ENCODE results near the gene ZCCHC24. TPM values are rescaled to one million over a fixed set of nuclear protein-coding genes. Genes with fewer than 3 reads are reported as not detected.

The ZCCHC24 gene
- total and polyA plus RNA-seq, 2 donors (not counting 1 experiment from before 2014, with no cell fraction given), result 33.2 to 44.4 TPM

DNA sequence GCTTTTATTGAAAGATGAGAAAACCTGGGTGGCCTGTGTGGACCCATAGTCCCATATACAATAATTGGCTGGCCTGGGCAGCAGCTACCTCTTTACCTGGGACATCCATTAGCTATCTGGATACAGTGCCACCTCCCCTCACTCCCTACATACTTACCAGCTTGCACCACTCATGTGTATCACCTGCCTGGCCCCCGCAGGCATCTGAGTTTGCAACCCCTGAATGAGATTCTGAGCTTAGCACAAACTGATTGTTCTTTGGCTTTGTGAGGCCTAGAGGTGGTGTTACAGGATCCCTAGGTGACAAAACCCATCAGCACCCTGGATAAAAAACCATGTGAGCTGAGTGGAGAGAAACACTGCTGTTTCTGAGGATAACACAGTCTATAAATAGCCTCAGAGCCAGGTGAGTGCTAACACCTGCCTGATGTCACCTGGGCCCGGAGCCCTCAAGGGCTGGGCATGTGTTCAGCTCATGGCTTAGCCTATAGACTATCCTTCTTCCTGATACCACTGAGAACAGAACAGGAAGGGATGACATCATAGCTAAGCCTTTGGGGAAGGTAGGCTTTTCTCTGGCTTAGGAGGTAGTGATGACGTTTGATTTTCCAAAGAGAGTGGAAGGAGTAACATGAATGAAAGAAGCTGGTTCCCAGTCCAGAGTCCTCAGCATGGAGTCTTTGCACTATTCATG, 100.8 kb downstream of the ZCCHC24 start:
- no peak for DNase-seq (ENCODE audit: low read depth in 2 of 2)
- Histone ChIP-seq H2AFZ (ENCODE audit: low read length) (no peak overlapping the region), H3K4me3 (replicated peaks in 1 of 4; ENCODE audit: control extremely low read depth in 1 of 4, insufficient read depth in 1 of 4, low read depth in 3 of 4, low read length in 4 of 4) (no peak overlapping the region), H3K79me2 (ENCODE audit: control insufficient read depth, insufficient read depth, low read length) (peaks cover 23% of the 10 kb centered on the region), H3K27ac (ENCODE audit: insufficient read depth, low read length) (no peak overlapping the region), H3K27me3 (ENCODE audit: control insufficient read depth, insufficient read depth, low read length) (no peaks in the 10 kb centered on the region), H3K9ac (ENCODE audit: insufficient read depth, low read length) (no peak overlapping the region), H3K4me1 (ENCODE audit: control insufficient read depth, extremely low read depth, insufficient read depth, low read length) (peaks cover 10% of the 10 kb centered on the region), H3K36me3 (ENCODE audit: control insufficient read depth, insufficient read depth, low read length) (peaks cover 9% of the 10 kb centered on the region), H3K9me3 (ENCODE audit: control insufficient read depth, insufficient read depth, low read depth, low read length) (no peaks in the 10 kb centered on the region), H4K20me1 (ENCODE audit: control insufficient read depth, extremely low read depth, insufficient read depth, low read length) (no peaks in the 10 kb centered on the region), H3K4me2 (ENCODE audit: extremely low read depth, insufficient read depth, low read length) (no peak overlapping the region)
- no peak for TF ChIP-seq EZH2 (IDR thresholded peaks at IDR 0.05; ENCODE audit: low read length, missing control alignments)
- TF ChIP-seq, protein P1, sequence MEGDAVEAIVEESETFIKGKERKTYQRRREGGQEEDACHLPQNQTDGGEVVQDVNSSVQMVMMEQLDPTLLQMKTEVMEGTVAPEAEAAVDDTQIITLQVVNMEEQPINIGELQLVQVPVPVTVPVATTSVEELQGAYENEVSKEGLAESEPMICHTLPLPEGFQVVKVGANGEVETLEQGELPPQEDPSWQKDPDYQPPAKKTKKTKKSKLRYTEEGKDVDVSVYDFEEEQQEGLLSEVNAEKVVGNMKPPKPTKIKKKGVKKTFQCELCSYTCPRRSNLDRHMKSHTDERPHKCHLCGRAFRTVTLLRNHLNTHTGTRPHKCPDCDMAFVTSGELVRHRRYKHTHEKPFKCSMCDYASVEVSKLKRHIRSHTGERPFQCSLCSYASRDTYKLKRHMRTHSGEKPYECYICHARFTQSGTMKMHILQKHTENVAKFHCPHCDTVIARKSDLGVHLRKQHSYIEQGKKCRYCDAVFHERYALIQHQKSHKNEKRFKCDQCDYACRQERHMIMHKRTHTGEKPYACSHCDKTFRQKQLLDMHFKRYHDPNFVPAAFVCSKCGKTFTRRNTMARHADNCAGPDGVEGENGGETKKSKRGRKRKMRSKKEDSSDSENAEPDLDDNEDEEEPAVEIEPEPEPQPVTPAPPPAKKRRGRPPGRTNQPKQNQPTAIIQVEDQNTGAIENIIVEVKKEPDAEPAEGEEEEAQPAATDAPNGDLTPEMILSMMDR (conservative IDR thresholded peaks at IDR 0.05 in 1 of 2, IDR thresholded peaks at IDR 0.05 in 1 of 2; ENCODE audit: low read depth in 1 of 2, low read length in 2 of 2), result no peak

DNA sequence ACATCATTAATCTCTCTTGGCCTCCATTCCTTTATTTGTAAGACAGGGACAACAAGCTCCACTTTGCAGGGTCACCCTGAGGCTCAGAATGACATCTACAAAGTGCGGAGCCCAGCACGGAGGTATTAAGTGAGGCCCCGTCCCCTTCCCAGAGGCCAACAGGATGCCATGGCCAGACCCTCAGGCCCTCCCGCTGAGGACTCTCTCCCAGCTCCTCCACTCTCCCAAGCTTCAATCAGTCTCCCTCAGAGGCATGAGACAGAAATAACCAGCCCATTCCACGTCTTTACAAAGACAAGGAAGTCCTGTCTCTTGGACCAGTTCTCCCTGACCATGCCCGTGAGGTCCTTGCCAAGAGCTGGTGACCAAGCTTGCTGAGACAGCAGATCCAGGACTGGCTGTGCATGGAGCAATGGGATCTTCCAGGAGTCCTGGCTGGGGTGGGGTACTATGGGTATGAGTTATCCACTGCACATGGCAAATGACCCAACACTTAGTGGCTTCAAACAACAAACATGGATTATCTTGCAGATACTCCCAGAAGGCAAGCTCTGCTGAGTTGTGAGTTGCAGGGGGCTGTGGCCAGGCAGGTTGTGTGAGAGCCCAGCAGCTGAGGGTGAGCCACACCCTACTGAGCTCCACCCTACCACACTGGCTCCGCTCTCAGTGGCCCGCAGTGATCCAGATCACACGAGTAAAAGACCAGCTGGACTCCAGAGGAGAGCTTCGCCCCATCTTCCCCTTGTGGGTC, 102.4 kb downstream of the ZCCHC24 start:
- Histone ChIP-seq H3K79me2 (ENCODE audit: control insufficient read depth, insufficient read depth, low read length) (peaks cover 7% of the 10 kb centered on the region), H2AFZ (ENCODE audit: low read length) (no peak overlapping the region), H3K27ac (ENCODE audit: insufficient read depth, low read length) (no peak overlapping the region), H3K4me3 (replicated peaks in 1 of 4; ENCODE audit: control extremely low read depth in 1 of 4, insufficient read depth in 1 of 4, low read depth in 3 of 4, low read length in 4 of 4) (no peak overlapping the region), H3K4me2 (ENCODE audit: extremely low read depth, insufficient read depth, low read length) (no peak overlapping the region), H3K9ac (ENCODE audit: insufficient read depth, low read length) (no peak overlapping the region), H3K36me3 (ENCODE audit: control insufficient read depth, insufficient read depth, low read length) (no peaks in the 10 kb centered on the region), H4K20me1 (ENCODE audit: control insufficient read depth, extremely low read depth, insufficient read depth, low read length) (no peaks in the 10 kb centered on the region), H3K27me3 (ENCODE audit: control insufficient read depth, insufficient read depth, low read length) (no peaks in the 10 kb centered on the region), H3K4me1 (ENCODE audit: control insufficient read depth, extremely low read depth, insufficient read depth, low read length) (peaks cover 4% of the 10 kb centered on the region), H3K9me3 (ENCODE audit: control insufficient read depth, insufficient read depth, low read depth, low read length) (no peaks in the 10 kb centered on the region)
- TF ChIP-seq EZH2 (IDR thresholded peaks at IDR 0.05; ENCODE audit: low read length, missing control alignments), result no peak
- TF ChIP-seq, protein P1 (conservative IDR thresholded peaks at IDR 0.05 in 1 of 2, IDR thresholded peaks at IDR 0.05 in 1 of 2; ENCODE audit: low read depth in 1 of 2, low read length in 2 of 2), result no peak
- peak in 1 of 2 donors; percentile 14 for DNase-seq (ENCODE audit: low read depth in 2 of 2)

DNA sequence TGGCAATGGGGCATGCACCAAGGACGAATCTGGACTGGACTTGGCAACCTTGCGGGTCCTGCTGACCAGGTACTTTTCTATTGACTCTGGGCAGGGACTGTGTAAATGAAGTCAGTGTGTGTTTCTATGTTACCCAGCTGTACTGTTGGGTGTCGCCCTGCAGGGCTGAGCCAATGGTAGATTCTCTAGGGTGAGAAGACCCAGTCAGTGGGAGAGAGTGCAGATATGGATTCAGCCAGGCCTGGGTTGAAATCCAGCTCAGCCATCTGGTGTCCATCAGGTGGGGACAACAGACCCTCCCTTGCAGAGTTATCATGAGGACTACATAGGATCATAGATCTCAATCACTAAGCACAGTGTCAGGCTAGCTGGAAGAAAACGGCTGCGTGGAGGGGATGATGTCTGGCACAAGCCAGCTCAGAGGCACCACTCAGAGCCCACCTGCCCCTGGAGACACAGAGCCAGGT, 103.1 kb downstream of the ZCCHC24 start:
- no peak for DNase-seq (ENCODE audit: low read depth in 2 of 2)
- Histone ChIP-seq H3K27me3 (ENCODE audit: control insufficient read depth, insufficient read depth, low read length) (no peaks in the 10 kb centered on the region), H4K20me1 (ENCODE audit: control insufficient read depth, extremely low read depth, insufficient read depth, low read length) (no peaks in the 10 kb centered on the region), H3K9ac (ENCODE audit: insufficient read depth, low read length) (no peak overlapping the region), H3K27ac (ENCODE audit: insufficient read depth, low read length) (no peak overlapping the region), H2AFZ (ENCODE audit: low read length) (no peak overlapping the region), H3K36me3 (ENCODE audit: control insufficient read depth, insufficient read depth, low read length) (no peaks in the 10 kb centered on the region), H3K9me3 (ENCODE audit: control insufficient read depth, insufficient read depth, low read depth, low read length) (no peaks in the 10 kb centered on the region), H3K4me2 (ENCODE audit: extremely low read depth, insufficient read depth, low read length) (no peak overlapping the region), H3K4me3 (replicated peaks in 1 of 4; ENCODE audit: control extremely low read depth in 1 of 4, insufficient read depth in 1 of 4, low read depth in 3 of 4, low read length in 4 of 4) (no peak overlapping the region), H3K4me1 (ENCODE audit: control insufficient read depth, extremely low read depth, insufficient read depth, low read length) (peaks cover 4% of the 10 kb centered on the region), H3K79me2 (ENCODE audit: control insufficient read depth, insufficient read depth, low read length) (no peaks in the 10 kb centered on the region)
- TF ChIP-seq EZH2 (IDR thresholded peaks at IDR 0.05; ENCODE audit: low read length, missing control alignments), result no peak
- TF ChIP-seq, protein P1 (conservative IDR thresholded peaks at IDR 0.05 in 1 of 2, IDR thresholded peaks at IDR 0.05 in 1 of 2; ENCODE audit: low read depth in 1 of 2, low read length in 2 of 2), result no peak

Data from fibroblast of lung (primary cell).